GM08714 (cell line): Measurements from ENCODE around the gene SPHK2.
"Not testable (repeated sequence)": the region's sequence is repeated elsewhere in the genome, so short reads cannot be mapped to it uniquely, and the experiment has no call there.

Source experiments
- H3K4me3 ChIP-seq: fragments of 200-500 bp; sonication (Bioruptor generic); 2 replicates; pipeline ENCODE4 v1.5.1; 2014; ENCODE audit warnings: mild to moderate bottlenecking, low read length, inconsistent platforms
- ZNF274 ChIP-seq: IDR thresholded peaks from 2 replicates; pipeline ENCODE4 v1.6.1; 2012; ENCODE audit warnings: mild to moderate bottlenecking, low read depth, low read length

The SPHK2 gene, protein sequence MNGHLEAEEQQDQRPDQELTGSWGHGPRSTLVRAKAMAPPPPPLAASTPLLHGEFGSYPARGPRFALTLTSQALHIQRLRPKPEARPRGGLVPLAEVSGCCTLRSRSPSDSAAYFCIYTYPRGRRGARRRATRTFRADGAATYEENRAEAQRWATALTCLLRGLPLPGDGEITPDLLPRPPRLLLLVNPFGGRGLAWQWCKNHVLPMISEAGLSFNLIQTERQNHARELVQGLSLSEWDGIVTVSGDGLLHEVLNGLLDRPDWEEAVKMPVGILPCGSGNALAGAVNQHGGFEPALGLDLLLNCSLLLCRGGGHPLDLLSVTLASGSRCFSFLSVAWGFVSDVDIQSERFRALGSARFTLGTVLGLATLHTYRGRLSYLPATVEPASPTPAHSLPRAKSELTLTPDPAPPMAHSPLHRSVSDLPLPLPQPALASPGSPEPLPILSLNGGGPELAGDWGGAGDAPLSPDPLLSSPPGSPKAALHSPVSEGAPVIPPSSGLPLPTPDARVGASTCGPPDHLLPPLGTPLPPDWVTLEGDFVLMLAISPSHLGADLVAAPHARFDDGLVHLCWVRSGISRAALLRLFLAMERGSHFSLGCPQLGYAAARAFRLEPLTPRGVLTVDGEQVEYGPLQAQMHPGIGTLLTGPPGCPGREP

DNA sequence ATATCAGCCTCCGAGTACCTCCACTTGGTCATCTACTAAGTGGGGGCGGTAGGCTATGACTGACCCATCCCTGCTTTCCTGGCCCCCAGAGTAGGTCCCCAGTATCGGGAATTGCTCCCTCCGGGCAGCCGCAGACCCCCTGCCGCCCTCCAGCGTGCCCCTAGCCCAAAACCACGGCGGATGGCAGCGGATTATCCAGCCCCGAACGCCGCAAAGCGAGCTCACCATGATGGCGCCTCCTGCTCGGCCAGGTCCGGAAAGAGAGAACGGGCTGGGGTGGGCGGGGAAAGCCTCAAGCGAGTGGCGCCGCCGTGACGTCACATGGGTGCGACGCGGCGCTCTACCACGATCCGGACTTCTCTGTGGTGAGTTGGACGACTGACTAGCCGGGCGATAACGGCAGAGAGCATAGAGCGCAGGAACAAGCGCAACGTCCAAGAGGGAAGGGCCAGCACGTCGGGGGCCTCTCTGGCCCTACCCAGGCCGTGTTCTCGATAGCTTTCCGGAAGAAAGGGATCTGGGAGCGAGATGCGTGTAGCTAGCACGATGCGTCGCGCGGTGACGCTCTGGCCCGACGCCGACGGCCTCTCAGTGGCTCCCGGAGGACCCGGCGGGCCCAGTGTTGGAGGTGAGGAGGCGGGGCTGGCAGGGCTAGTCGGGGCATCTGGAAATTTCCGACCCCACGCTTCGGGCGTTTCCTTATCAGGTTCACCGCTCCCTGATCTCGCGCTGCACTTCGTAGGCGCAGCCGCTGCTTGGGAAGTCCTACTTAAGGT is at the start of gene SPHK2, which contains the start of gene RPL18:
SPHK2 (plus strand) TSS at position 591 of the 776 bp plus-strand sequence. CDS start 1,009 bp downstream, outside the sequence.
RPL18 (minus strand) TSS at position 263 of the 776 bp plus-strand sequence; CDS start at position 228, 35 bp downstream.
- TF ChIP-seq ZNF274, result no peak
- peak within 1 kb of the TSS; percentile 97 for H3K4me3 ChIP-seq

DNA sequence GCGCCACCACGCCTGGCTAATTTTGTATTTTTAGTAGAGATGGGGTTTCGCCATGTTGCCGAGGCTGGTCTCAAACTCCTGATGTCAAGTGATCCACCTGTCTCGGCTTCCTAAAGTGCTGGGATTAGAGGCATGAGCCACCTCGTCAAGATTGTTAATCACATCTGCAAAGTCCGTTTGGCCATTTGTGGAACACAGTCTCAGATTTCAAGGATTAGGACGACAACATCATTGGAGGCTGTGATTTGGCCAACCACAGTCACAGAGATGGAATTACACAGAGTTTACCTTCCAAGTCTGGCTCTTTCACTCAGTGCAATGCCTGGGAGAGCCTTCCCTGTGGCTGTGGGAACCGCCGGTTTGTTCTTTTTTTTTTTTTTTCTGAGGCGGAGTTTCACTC is 49.5 kb upstream of the SPHK2 start:
- no peak overlapping the region for H3K4me3 ChIP-seq
- no peak for TF ChIP-seq ZNF274

DNA sequence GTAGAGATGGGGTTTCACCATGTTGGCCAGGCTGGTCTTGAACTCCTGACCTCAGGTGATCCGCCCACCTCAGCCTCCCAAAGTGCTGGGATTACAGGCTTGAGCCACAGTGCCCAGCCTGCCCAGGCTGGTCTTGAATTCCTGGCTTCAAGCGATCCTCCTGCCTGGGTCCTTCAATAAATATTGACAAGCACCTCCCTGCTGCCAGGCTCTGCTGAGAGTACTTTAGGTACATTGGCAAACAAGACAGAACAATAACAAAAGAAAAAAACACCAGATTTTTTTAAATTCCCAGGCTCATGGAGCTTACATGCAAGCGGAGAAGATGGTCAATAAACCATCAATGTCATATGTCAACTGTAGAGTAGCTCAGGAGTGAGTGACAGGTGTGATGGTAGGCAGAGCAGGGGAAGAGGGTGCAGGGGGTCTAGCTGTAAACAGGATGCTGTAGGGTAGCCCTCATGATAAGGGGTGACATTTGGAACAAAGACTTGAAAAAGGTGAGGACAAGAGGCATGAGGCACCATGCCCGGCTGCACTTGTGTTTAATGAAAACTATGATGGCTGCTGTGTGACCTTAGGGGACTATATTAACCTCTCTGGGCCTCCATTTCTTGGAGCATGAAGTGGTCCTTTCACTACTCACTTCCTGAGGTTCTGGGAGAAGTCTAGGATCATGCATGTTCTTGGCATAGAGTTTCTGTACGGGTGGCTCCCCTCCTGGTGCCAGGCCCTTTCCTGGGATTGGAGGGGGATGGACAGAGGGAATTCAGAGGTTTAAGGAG is 47.7 kb upstream of the SPHK2 start:
- no peak for TF ChIP-seq ZNF274
- H3K4me3 ChIP-seq, result no peak overlapping the region

DNA sequence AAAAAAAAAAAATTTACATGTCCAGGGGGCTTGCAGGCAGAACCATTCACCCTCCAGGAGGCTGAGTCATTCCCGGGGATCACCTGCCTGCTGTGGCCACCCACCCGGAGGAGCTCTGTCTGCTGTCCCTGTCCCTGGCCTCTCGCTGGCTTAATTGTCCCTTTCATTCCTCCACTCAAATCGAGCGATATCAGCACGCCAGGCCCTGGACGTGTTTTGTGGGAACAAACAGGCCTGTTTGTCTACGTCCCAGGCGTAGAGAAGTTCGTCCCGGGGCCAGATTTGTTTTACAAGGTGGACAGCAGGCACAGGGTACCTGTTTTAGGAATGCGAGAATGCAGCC is 46.2 kb upstream of the SPHK2 start:
- TF ChIP-seq ZNF274, result no peak

DNA sequence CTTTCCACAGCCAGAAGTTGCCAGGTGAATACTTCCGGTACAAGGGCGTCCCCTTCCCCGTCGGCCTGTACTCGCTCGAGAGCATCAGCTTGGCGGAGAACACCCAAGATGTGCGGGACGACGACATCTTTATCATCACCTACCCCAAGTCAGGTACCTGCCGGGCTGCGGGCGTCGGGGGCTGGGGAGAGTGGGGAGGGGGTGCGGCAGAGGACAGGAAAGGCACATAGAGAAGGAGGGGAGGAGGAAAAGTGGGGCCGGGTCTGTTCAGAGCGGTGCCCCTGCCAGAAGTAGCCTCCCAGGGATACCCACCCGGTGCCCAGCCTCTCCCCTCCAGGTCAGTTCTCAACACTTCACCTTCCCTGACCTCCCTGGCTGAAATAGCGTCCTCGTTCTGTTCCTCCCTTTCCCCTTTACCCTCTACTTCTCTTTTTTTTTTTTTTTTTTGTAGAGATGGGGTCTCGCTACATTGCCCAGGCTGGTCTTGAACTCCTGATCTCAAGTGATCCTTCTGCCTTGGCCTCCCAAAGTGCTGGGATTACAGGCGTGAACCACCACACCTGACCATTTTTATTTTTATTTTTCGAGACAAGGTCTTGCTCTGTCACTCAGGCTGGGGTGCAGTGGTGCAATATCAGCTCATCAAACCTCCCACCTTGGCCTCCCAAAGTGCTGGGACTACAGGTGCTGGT is 43.2 kb upstream of the SPHK2 start:
- H3K4me3 ChIP-seq, result no peak overlapping the region
- no peak for TF ChIP-seq ZNF274

More for the DNA sequence above, 46.2 kb upstream of the SPHK2 start:
- H3K4me3 ChIP-seq, result no peak overlapping the region

DNA sequence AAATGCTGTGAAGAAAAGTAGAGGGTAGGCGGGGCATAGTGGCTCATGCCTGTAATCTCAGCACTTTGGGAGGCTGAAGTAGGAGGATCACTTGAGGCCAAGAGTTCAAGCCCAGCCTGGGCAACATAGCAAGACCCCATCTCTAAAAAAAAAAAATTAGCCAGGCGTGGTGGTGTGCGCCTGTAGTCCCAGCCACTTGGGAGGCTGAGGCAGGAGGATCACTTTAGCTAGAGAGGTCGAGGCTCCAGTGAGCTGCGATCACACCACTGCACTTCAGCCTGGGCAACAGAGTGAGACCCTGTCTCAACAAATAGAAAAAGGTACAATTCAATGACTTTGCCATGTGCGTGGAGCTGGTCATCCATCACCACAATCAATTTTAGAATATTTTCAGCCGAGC is 41.4 kb upstream of the SPHK2 start:
- H3K4me3 ChIP-seq, result not testable (repeated sequence)

DNA sequence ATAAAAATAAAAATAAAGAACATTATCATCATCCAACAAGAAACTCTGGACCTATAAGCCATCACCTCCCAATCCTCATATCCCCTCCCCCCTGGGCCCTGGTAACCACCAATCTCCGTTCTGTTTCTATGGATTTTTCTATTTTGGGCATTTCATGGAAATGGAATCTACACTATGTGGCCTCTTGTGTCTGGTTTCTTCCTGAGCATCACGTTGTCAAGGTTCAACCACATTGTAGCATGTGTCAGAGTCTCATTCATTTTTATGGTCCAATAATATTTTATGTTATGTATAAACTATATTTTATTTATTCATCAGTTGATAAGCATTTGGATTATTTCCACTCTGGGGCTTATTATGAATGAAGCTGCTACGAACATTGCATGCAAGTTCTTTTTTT is 40.4 kb upstream of the SPHK2 start:
- no peak for TF ChIP-seq ZNF274
- H3K4me3 ChIP-seq, result no peak overlapping the region

DNA sequence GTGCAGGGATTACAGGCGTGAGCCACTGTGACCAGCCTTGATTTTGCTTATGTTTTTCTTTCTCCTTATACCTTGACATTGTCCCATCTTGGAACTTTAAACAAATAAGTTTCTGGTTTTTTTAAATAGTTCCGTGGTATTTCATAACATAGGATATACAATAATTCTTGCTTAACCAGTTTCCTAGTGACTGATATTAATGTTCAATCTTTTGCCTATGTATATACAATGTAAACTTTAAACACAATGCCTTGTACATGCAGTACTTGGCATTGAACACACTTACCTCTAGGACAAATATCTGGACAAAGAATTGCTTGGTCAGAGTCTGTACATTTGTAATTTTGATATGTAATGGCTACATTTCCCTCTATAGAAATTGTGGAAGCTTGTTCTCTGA is 37.1 kb upstream of the SPHK2 start:
- no peak for TF ChIP-seq ZNF274
- no peak overlapping the region for H3K4me3 ChIP-seq

DNA sequence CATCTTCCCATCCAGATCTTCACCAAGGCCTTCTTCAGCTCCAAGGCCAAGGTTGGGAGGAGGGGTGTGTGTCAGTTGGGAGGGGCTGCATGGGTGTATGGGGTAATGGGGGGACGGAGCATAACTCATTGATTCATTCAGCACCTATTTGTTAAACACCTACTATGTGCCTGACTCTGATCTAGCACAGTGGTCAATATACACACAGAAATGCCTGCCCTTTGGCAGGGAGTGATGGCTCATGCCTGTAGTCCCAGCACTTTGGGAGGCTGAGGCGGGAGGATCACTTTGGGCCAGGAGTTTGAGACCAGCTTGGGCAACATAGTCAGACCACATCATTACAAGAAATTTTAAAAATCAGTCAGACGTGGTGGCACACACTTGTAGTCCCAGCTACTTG is 31.9 kb upstream of the SPHK2 start:
- TF ChIP-seq ZNF274, result no peak
- H3K4me3 ChIP-seq, result no peak overlapping the region

DNA sequence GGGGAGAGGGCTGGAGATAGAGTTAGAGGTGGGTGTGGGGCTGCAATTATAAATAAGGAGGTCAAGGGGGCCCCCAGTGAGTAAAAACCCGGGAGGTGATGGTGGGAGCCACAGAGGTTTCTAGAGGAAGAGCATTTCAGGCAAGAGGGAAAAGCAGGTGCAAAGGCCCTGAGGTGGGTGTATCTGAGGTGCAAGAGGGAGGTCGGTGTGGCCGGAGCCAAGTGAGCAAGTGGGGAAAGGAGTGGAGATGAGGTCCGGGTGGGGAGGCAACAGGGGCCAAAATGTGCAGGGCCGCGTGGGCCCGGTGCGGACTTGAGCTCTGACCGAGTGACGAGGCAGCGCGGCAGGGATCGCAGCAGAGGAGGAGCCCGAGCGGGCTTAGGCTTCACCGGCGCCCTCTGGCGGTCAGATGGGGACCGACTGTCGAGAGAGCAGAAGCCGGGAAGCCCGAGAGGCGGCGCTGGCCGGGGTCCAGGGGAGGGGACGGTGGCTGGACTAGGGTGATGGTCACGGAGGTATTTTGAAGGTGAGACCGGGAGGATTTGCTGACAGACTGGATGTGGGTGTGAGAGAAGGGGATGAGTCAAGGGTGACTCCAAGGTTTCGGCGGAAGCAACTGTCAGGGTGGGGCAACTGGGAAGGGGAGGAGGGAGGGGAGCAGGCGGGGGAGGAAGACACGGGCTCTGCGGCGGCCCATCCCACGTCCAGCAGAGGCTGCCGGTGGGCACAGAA is 30.5 kb upstream of the SPHK2 start:
- H3K4me3 ChIP-seq, result no peak overlapping the region
- no peak for TF ChIP-seq ZNF274

DNA sequence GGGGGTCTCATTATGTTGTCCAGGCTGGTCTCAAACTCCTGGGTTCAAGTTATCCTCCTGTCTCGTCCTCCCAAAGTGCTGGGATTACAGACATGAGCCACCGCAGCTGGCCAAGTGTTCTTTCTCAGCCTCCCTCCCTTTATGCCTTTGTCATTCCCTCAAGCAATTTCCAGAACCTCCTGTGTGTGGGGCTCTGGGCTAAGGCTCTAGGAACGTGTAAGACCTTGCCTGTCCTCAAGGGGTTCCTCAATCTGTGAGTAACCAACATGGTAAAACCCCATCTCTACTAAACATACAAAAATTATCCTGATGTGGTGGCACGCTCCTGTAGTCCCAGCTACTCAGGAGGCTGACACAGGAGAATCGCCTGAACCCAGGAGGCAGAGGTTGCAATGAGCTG is 28.3 kb upstream of the SPHK2 start:
- H3K4me3 ChIP-seq, result no peak overlapping the region
- TF ChIP-seq ZNF274, result no peak

DNA sequence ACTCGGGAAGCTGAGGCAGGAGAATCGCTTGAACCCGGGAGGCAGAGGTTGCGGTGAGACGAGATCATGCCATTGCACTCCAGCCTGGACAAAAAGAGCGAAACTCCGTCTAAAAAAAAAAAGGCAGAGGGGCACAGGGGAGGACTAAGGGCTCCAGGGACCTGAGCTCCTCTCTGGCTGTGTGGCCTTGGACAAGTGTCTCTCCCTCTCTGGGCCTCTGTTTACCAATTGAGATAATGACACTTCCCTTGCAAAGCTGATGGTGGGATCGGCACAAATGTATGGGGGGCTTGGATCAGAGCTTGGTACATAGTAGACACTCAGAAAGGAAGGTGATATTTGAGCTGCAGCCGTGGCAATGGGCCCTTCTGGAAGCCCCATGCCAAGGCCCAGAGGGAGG is 24.1 kb upstream of the SPHK2 start:
- H3K4me3 ChIP-seq, result no peak overlapping the region
- no peak for TF ChIP-seq ZNF274

DNA sequence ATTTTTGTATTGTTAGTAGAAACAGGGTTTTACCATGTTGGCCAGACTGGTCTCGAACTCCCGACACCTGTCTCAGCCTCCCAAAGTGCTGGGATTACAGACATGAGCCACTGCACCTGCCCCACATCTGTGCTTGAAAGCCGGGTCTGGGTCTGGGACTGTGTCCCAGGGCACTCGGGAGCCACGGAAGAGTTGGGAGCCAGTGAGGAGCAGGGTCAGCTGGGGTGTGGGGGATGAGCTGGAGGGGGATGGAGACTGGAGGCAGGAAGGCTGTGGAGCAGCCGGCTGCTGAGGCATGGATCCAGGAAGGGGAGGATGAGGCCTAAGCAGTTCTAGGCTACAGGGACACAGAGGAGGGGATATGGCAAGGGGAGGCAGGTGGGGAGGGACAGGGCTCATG is 23.5 kb upstream of the SPHK2 start:
- no peak overlapping the region for H3K4me3 ChIP-seq
- TF ChIP-seq ZNF274, result no peak
